Measurements from ENCODE around the gene KLHL29.

Gene KLHL29

GRCh38 chr2:23616630-23617029, 231.7 kb downstream of the KLHL29 start:
- no peak overlapping the region for H3K27ac ChIP-seq (replicated peaks)
- peaks cover 21% of the 10 kb centered on the region for H3K27me3 ChIP-seq (ENCODE audit: insufficient read depth, poor library complexity, severe bottlenecking)
- TF ChIP-seq REST (IDR thresholded peaks at IDR 0.05; ENCODE audit: insufficient replicate concordance, low read depth) = no peak
- TF ChIP-seq GABPA (IDR thresholded peaks at IDR 0.05; ENCODE audit: low read depth) = no peak
- no peak for TF ChIP-seq POLR2AphosphoS5 (IDR thresholded peaks at IDR 0.05; ENCODE audit: low read depth)
- no peak for TF ChIP-seq CTCF (IDR thresholded peaks at IDR 0.05; ENCODE audit: insufficient read depth, low read length)
- no peak for TF ChIP-seq SPI1 (IDR thresholded peaks at IDR 0.05; ENCODE audit: borderline replicate concordance, low read depth)
- no peak overlapping the region for H3K4me3 ChIP-seq (replicated peaks; ENCODE audit: insufficient read depth, low read length)
- no peak for DNase-seq (ENCODE audit: low read depth in 1 of 2, low spot score in 1 of 2)

- TF ChIP-seq SPI1 (IDR thresholded peaks at IDR 0.05; ENCODE audit: borderline replicate concordance, low read depth) = no peak
- TF ChIP-seq GABPA (IDR thresholded peaks at IDR 0.05; ENCODE audit: low read depth) = no peak
- TF ChIP-seq POLR2AphosphoS5 (IDR thresholded peaks at IDR 0.05; ENCODE audit: low read depth) = no peak
- TF ChIP-seq CTCF (IDR thresholded peaks at IDR 0.05; ENCODE audit: insufficient read depth, low read length) = no peak
Measured at GRCh38 chr2:23617167-23617810, 232.3 kb downstream of the KLHL29 start.

GRCh38 chr2:23617811-23618215, 232.8 kb downstream of the KLHL29 start:
- TF ChIP-seq REST (IDR thresholded peaks at IDR 0.05; ENCODE audit: insufficient replicate concordance, low read depth) (no peak), POLR2AphosphoS5 (IDR thresholded peaks at IDR 0.05; ENCODE audit: low read depth) (no peak), CTCF (IDR thresholded peaks at IDR 0.05; ENCODE audit: insufficient read depth, low read length) (no peak), SPI1 (IDR thresholded peaks at IDR 0.05; ENCODE audit: borderline replicate concordance, low read depth) (no peak)
- H3K27ac ChIP-seq (replicated peaks) = no peak overlapping the region
- H3K27me3 ChIP-seq (ENCODE audit: insufficient read depth, poor library complexity, severe bottlenecking) = peaks cover 21% of the 10 kb centered on the region
- no peak for DNase-seq (ENCODE audit: low read depth in 1 of 2, low spot score in 1 of 2)
- H3K4me3 ChIP-seq (replicated peaks; ENCODE audit: insufficient read depth, low read length) = no peak overlapping the region

More at GRCh38 chr2:23617167-23617810, 232.3 kb downstream of the KLHL29 start:
- no peak overlapping the region for H3K4me3 ChIP-seq (replicated peaks; ENCODE audit: insufficient read depth, low read length)
- no peak overlapping the region for H3K27ac ChIP-seq (replicated peaks)
- peaks cover 21% of the 10 kb centered on the region for H3K27me3 ChIP-seq (ENCODE audit: insufficient read depth, poor library complexity, severe bottlenecking)
- DNase-seq (ENCODE audit: low read depth in 1 of 2, low spot score in 1 of 2) = no peak

- Histone ChIP-seq H3K4me3 (replicated peaks; ENCODE audit: insufficient read depth, low read length) (no peak overlapping the region), H3K27me3 (ENCODE audit: insufficient read depth, poor library complexity, severe bottlenecking) (peaks cover 21% of the 10 kb centered on the region), H3K27ac (replicated peaks) (no peak overlapping the region)
- DNase-seq (ENCODE audit: low read depth in 1 of 2, low spot score in 1 of 2) = no peak
- TF ChIP-seq POLR2AphosphoS5 (IDR thresholded peaks at IDR 0.05; ENCODE audit: low read depth) (no peak), CTCF (IDR thresholded peaks at IDR 0.05; ENCODE audit: insufficient read depth, low read length) (no peak), GABPA (IDR thresholded peaks at IDR 0.05; ENCODE audit: low read depth) (no peak), SPI1 (IDR thresholded peaks at IDR 0.05; ENCODE audit: borderline replicate concordance, low read depth) (no peak), REST (IDR thresholded peaks at IDR 0.05; ENCODE audit: insufficient replicate concordance, low read depth) (no peak)
Measured at GRCh38 chr2:23618265-23618664, 233.3 kb downstream of the KLHL29 start.

Measured in HL-60 (cell line).